NCI-H1092 (cell line): ENCODE data around the gene TMEM79.
"Not testable (repeated sequence)": the region's sequence is repeated elsewhere in the genome, so short reads cannot be mapped to it uniquely, and the experiment has no call there.

Experiments used
- DNase-seq: peaks from one replicate; lab custom pipeline; 2025; lab: John Stamatoyannopoulos, UW

TMEM79 gene

DNA sequence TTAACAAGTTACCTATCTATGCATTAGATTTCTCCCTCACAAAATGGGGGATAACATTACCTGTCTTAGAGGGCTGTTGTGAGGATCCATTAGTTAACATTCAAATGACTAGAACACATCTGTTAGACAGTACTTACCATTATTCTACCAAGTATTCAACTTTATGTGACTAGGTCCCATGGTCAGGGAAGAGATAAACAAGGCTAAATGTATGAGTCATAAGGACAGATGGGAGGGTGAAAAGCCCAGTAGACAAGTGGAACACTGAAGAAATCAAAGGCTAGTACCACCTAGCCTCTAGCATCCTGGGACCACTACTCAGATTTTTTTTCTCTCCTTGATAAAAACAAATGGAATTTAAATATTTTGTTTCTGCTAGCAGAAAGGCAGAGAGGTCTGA is 24.0 kb downstream of the TMEM79 start:
- DNase-seq = no peak

DNA sequence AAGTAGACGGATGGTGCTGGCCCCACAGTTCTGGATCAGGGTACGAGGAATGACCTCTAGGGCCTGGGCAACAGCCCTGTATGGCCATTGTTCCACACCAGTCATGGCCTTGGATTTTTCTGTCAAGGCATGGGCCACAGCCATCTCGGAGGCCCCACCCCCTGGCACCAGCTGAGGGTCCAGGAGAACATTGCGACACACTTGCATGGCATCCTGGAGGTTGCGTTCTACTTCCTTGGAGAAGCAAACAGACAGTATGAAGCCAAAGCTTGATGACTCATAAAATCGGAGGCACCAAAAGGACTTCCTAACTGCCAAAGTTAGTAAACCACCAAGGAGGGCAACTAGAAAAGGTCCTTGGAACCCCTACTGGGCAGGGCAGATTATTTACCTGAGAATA is 26.8 kb downstream of the TMEM79 start:
- DNase-seq = no peak

DNA sequence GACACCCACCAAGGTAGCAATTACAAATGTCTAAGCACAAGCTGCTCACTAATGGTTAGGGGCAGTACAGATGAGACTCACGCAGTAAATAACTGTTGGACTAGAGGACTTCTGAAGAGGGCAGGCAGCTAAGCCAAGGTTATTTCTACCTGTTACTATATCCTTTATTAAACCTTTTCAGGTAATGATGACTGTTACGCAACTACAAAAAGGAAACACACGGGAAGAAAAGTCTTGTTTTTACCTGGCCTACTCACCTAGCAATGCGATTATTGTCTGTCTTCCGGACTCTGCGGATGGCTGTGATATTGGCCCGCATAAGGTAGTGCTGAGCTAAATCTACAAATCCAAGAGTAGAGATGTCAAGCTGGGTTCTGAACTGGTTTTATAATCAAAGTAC is 32.8 kb downstream of the TMEM79 start:
- no peak for DNase-seq

DNA sequence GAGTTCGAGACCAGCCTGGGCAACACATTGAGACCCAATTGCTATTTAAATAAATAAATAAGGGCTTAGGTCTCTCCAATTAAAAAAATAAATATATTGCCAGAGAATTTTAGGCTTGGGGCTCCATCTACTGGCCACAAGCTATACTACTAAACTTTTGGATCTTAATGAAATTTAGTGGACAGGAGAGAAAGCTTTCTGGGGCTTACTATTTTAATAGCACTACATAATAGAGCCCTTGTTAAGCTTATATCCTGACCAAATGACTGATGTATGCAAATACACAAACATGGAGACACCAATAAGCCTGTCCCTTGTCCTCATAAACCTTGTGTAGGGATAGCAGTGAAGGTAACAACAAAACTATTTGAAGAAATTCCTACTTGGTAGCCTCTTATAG is 35.5 kb downstream of the TMEM79 start:
- no peak for DNase-seq

DNA sequence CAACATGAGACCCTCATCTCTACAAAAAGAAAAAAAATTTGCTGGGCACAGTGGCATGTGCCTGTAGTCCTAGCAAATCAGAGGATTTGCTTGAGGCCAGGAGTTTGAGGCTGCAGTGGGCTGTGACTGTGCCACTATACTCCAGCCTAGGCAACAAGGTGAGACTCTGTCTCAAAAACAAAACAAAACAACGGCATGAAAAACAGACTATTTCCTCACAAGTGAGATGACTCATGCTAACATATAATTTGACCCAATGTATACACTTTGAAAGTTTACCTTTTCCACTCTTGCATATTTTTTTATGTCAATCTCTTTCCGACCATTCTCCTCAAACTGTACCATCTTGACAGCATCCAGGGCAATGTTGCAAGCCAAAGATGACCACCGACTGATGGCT is 36.4 kb downstream of the TMEM79 start:
- no peak for DNase-seq

DNA sequence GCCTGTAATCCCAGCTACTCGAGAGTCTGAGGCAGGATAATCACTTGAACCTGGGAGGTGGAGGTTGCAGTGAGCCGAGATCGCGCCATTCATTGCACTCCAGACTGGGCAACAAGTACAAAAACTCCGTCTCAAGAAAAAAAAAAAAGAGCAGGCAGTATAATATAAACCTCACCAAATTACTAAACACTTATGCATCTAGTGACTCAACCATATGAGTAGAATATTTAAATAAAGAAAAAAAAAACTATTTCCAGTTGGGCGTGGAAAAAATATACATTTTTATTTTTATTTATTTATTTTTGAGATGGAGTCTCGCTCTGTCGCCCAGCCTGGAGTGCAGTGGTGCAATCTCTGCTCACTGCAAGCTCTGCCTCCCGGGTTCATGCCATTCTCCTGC is 39.1 kb downstream of the TMEM79 start:
- not testable (repeated sequence) for DNase-seq

DNA sequence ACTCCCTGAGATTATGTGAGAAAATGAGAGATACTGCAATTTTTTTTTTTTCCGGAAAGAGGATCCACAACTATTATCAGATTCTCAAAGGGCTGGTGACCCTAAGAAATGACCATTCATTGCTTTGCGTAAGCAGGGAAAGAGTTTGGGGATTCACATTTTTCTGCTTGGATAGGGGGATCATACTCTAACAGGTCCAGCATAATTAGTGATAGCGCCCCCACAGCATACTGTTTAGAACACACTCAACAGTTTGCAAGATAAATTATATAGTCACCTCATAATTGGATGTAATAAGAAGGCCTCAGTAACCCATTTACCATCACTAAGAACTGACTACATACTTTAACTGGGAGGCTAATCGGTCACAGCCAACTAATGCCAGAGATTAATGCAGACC is 52.1 kb downstream of the TMEM79 start:
- DNase-seq = no peak

DNA sequence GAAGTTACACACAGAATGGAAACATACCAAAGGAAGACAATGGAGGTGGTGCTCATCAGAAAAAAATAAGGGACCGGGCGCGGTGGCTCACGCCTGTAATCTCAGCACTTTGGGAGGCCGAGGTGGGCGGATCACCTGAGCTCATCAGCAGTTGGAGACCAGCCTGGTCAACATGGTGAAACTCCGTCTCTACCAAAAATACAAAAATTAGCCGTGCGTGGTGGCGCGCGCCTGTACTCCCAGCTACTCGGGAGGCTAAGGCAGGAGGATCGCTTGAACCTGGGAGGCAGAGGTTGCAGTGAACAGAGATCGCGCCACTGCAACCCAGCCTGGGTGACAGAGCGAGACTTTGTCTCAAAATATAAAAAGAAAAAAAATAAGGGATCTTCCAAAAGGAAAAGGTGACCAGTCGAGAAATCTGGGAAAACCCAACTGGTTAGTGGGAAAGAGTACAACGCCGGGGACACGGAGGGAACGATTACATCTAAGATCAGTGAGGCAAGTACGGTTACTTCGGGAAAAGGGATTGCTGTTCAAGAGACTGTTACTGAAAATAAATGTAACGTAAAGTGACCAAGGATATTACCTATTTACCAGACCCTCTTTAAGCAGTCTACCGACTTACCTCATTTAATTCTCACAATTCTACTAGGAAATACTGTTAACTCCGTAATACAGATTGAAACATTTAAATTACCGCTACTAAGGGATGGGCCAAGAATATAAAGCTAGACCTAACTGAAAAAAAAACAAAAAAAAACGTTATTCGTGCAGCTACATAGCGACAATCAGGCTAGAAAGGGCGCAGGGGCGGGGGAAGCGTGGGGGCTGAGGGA is 53.1 kb downstream of the TMEM79 start:
- no peak for DNase-seq

DNA sequence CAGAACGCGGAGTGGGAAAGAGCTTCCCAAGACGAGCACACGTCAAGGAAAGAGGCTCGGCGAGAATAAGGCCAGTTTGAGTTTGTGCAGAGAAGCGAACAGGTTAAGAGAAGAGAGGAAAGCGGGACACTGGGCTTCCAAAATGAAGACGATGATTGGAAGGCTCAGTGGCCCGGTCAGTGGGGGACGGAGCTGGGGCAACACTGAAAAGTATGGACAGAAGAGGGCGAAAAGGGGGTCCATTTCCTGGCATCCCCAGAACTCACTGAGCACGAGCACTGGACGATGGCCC is 53.7 kb downstream of the TMEM79 start:
- peak; percentile 38 for DNase-seq

DNA sequence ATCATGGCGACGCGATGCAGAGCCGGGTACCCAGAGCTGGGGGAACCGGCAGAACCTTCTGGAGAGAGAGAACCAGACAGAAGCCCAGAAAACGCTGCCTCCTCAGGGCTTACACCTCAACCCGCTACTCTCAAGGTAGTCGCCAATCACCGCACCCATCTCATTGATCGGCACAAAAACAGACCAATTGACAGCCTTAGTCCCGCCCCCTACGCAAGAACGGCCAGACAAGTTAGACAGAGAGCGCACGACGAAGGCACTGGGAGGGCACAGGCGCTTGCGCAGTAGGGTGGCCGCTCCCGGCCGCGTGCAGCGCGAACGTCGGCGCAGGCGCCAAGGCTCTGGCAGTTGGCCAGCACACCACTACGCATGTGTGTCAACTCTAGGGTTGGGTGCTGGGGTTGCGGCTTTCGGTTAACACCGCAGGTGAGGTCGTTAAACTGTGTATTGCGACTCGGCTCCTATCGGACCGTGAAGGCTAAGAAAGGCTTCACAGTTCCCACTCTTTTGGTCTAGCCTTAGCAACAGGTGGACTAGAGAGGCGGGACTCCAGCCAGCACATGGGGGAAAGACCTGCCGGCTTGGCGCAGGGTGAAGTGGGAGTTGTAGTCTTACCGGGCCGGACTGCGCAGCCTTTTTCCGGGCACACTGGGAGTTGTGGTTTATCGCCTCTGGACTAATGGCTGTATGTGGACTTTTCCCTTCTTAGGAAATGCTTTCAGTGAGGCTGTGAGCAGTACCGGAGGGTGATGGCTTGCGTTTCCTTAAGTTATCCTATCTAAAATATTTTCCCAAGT is 54.3 kb downstream of the TMEM79 start, which contains the start of the genes CCT3 and TSACC:
CCT3 (minus strand) TSS at position 113 of the 797 bp plus-strand sequence; CDS start at position 5, 108 bp downstream.
TSACC (plus strand) TSS at position 347 of the 797 bp plus-strand sequence. CDS start 1,232 bp downstream, outside the sequence.
- peak; percentile 100 for DNase-seq
